OCI-LY7 (cell line): ENCODE results near the gene PRDM12. TPM values are rescaled to one million over a fixed set of nuclear protein-coding genes. Genes with fewer than 3 reads are reported as not detected.

Experiments
- BruUV-seq: library from RNA; stranded (reverse); fragments of 400-500 nt; replicated peaks from 2 replicates; lab custom pipeline; 2021; lab: Mats Ljungman, UMichigan
- CTCF ChIA-PET: fragments of 300-600 bp; sonication (Branson Sonifier 250); formaldehyde crosslinking; loops from one replicate; lab custom pipeline; 2022; ENCODE audit warnings: antibody characterized with exemption; ENCODE audit not compliant: unreplicated experiment; lab: Charles Lee
- POLR2A ChIA-PET: fragments of 300-600 bp; sonication (Branson Sonifier 250); formaldehyde crosslinking; loops from one replicate; lab custom pipeline; 2022; ENCODE audit warnings: antibody characterized with exemption; lab: Charles Lee
- DNase-seq: peaks from one replicate; pipeline ENCODE4 v3.0.0-alpha.2; 2015; ENCODE audit warnings: low spot score
- H2AFZ ChIP-seq: fragments of 200-600 bp; sonication (generic), shearing (Covaris generic); 2 replicates; pipeline ENCODE4 v1.6.1; 2014; ENCODE audit warnings: mild to moderate bottlenecking, antibody characterized with exemption, low read length, moderate library complexity
- H3K27ac ChIP-seq: fragments of 200-600 bp; sonication (generic); 2 replicates; pipeline ENCODE4 v1.5.1; 2014; ENCODE audit warnings: mixed run types, low read depth, mild to moderate bottlenecking, moderate library complexity, low read length, inconsistent platforms; ENCODE audit not compliant: poor library complexity, severe bottlenecking
- H3K36me3 ChIP-seq: fragments of 200-600 bp; sonication (generic); 2 replicates; pipeline ENCODE4 v1.6.1; 2014; ENCODE audit warnings: mild to moderate bottlenecking, antibody characterized with exemption, low read length, moderate library complexity, mixed read lengths; ENCODE audit not compliant: insufficient read depth
- H3K4me1 ChIP-seq: fragments of 200-600 bp; sonication (generic); 2 replicates; pipeline ENCODE4 v1.5.1; 2014; ENCODE audit warnings: mild to moderate bottlenecking, low read length; ENCODE audit not compliant: insufficient read depth, poor library complexity, severe bottlenecking
- H3K4me2 ChIP-seq: fragments of 200-600 bp; sonication (generic); 2 replicates; pipeline ENCODE4 v1.6.1; 2014; ENCODE audit warnings: mild to moderate bottlenecking, low read length
- H3K4me3 ChIP-seq: fragments of 200-600 bp; sonication (generic); 2 replicates; pipeline ENCODE4 v1.5.1; 2014; ENCODE audit warnings: mild to moderate bottlenecking, low read depth, low read length; ENCODE audit not compliant: poor library complexity, severe bottlenecking
- H3K79me2 ChIP-seq: fragments of 200-600 bp; sonication (generic); 2 replicates; pipeline ENCODE4 v1.6.1; 2016; ENCODE audit warnings: low read depth, mild to moderate bottlenecking, low read length, moderate library complexity, mixed read lengths; ENCODE audit not compliant: insufficient read depth
- H3K9me2 ChIP-seq: fragments of 200-600 bp; sonication (generic); 2 replicates; pipeline ENCODE4 v1.6.1; 2016; ENCODE audit warnings: mild to moderate bottlenecking, low read length, mixed read lengths; ENCODE audit not compliant: insufficient read depth
- H3K9me3 ChIP-seq: fragments of 200-600 bp; sonication (generic); 2 replicates; pipeline ENCODE4 v1.6.1; 2014; ENCODE audit warnings: mild to moderate bottlenecking, mixed run types, low read length, mixed read lengths
- H4K20me1 ChIP-seq: fragments of 200-600 bp; sonication (generic); 2 replicates; pipeline ENCODE4 v1.6.1; 2014; ENCODE audit warnings: mild to moderate bottlenecking, antibody characterized with exemption, low read length, moderate library complexity, mixed read lengths; ENCODE audit not compliant: insufficient read depth
- EZH2phosphoT487 ChIP-seq: fragments of 200-600 bp; sonication (generic); IDR thresholded peaks from 2 replicates; pipeline ENCODE4 v1.6.1; 2018; ENCODE audit warnings: low read depth, borderline replicate concordance, mild to moderate bottlenecking, mixed run types, antibody characterized with exemption, low read length, moderate library complexity, mixed read lengths
- intact Hi-C: fragments of 100-400 bp; cut with micrococcal nuclease; formaldehyde crosslinking; loops from one replicate; pipeline ENCODE4 v1.10.0; 2022; ENCODE audit not compliant: unreplicated experiment
- total RNA-seq, 2 experiments: library from RNA; depleted of rRNA in 1 of 2; stranded (reverse); fragments of >200 nt in 1 of 2; shearing (Covaris generic) in 1 of 2; gene quantifications; 2 replicates each; pipeline ENCODE4 v1.2.3, GENCODE V29; 2014 to 2022
- TF ChIP-seq, protein P1 (sequence below): fragments of 200-600 bp; sonication (generic); conservative IDR thresholded peaks from 2 replicates; pipeline ENCODE4 v1.5.1; 2014; ENCODE audit warnings: mild to moderate bottlenecking, antibody characterized with exemption, low read length, moderate library complexity, mixed read lengths

PRDM12 gene
- total RNA-seq, 2 experiments from 2014 or later = 0.06 TPM; not detected in 1

DNA sequence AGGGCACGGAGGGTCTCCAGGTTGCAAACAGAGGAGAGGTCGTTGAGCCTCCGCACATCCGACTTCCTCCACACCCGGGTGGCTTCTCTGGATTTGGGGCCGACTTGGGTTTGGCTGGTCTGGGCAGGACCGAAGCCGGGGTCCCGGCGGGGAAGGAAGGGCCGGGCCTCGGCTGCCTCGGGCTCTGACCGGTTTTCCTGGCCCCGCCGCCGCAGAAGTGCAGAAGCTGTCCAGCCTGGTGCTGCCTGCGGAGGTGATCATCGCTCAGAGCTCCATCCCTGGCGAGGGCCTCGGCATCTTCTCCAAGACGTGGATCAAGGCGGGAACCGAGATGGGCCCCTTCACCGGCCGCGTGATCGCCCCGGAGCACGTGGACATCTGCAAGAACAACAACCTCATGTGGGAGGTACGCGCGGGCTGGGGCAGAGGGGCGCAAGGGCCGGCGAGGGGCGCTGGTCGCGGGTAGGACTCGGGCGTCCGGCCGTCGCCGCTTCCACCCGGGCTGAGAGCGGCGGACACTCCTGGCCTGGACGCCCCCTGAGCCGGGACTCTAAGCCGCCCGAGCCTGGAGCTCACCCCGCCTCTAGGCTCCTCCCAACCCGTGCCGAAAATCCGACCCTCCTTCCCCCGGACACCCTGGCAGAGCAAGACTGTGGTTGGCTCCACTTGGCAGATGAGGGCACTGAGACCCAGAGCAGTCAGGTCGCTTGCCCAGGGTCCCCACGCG is 2.2 kb downstream of the PRDM12 start:
- no TSS peak for BruUV-seq
- H4K20me1 ChIP-seq = no peaks in the 10 kb centered on the region
- no peak for DNase-seq
- no peaks in the 10 kb centered on the region for H3K36me3 ChIP-seq
- H2AFZ ChIP-seq = no peak overlapping the region
- H3K4me1 ChIP-seq = no peaks in the 10 kb centered on the region
- H3K9me3 ChIP-seq = no peaks in the 10 kb centered on the region
- H3K27ac ChIP-seq = no peak overlapping the region
- no peak for TF ChIP-seq EZH2phosphoT487
- TF ChIP-seq, protein P1, sequence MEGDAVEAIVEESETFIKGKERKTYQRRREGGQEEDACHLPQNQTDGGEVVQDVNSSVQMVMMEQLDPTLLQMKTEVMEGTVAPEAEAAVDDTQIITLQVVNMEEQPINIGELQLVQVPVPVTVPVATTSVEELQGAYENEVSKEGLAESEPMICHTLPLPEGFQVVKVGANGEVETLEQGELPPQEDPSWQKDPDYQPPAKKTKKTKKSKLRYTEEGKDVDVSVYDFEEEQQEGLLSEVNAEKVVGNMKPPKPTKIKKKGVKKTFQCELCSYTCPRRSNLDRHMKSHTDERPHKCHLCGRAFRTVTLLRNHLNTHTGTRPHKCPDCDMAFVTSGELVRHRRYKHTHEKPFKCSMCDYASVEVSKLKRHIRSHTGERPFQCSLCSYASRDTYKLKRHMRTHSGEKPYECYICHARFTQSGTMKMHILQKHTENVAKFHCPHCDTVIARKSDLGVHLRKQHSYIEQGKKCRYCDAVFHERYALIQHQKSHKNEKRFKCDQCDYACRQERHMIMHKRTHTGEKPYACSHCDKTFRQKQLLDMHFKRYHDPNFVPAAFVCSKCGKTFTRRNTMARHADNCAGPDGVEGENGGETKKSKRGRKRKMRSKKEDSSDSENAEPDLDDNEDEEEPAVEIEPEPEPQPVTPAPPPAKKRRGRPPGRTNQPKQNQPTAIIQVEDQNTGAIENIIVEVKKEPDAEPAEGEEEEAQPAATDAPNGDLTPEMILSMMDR = no peak
- no peaks in the 10 kb centered on the region for H3K79me2 ChIP-seq
- intact Hi-C loops = no loop called here
- H3K4me2 ChIP-seq = no peak overlapping the region
- no peak overlapping the region for H3K4me3 ChIP-seq
- ChIA-PET CTCF (no interaction called here), POLR2A (interaction anchor here (0.6 kb wide), 1 partner anchor 471 kb away, joined by 5 read pairs; no protein-coding TSS in a partner anchor)
- H3K9me2 ChIP-seq = no peaks in the 10 kb centered on the region

DNA sequence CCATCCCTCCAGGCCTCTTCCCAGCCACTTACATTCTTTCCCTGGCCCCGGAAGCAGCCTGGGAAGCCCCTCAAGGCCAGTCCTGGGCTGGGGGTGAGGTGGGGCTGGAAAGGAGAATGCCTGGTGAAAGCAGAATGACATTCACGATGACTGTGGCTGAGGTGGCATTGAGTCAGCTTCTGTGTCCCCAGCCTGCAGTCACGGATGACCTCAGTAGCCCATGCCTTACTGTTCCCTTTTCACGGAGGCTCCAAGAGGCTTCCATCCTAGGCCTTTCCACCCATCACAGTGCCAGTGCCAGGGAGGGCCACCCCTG is 2.7 kb downstream of the PRDM12 start:
- no peak overlapping the region for H3K4me2 ChIP-seq
- H3K4me1 ChIP-seq = no peaks in the 10 kb centered on the region
- H3K79me2 ChIP-seq = no peaks in the 10 kb centered on the region
- H2AFZ ChIP-seq = no peak overlapping the region
- H3K4me3 ChIP-seq = no peak overlapping the region
- no peak overlapping the region for H3K27ac ChIP-seq
- H3K9me2 ChIP-seq = no peaks in the 10 kb centered on the region
- no peak for DNase-seq
- POLR2A ChIA-PET = interaction anchor here (0.6 kb wide), 1 partner anchor 470 kb away, joined by 5 read pairs; no protein-coding TSS in a partner anchor
- no peak for TF ChIP-seq EZH2phosphoT487
- TF ChIP-seq, protein P1 = no peak
- H3K9me3 ChIP-seq = no peaks in the 10 kb centered on the region
- intact Hi-C loops = no loop called here
- no peaks in the 10 kb centered on the region for H4K20me1 ChIP-seq
- CTCF ChIA-PET = no interaction called here
- no TSS peak for BruUV-seq
- no peaks in the 10 kb centered on the region for H3K36me3 ChIP-seq

DNA sequence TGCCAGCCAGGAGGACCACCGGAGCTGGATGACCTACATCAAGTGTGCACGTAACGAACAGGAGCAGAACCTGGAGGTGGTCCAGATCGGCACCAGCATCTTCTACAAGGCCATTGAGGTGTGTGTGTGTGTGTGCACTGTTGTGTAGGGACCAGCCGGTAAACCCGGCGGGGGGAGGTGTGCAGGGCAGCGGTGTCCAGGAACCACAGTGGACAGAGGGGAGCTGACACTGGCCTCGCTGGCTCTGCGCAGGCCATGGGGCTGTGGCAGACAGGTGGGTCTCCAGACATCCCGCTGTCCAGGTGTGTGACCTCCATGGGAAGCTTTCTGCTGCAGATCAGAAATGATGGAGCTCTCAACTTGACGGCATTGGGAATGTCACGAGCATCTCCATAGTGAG is 3.8 kb downstream of the PRDM12 start:
- H2AFZ ChIP-seq = no peak overlapping the region
- no peaks in the 10 kb centered on the region for H4K20me1 ChIP-seq
- no peaks in the 10 kb centered on the region for H3K36me3 ChIP-seq
- H3K4me3 ChIP-seq = no peak overlapping the region
- no peak overlapping the region for H3K4me2 ChIP-seq
- no peak overlapping the region for H3K27ac ChIP-seq
- no peak for DNase-seq
- H3K4me1 ChIP-seq = no peaks in the 10 kb centered on the region
- POLR2A ChIA-PET = no interaction called here
- no peaks in the 10 kb centered on the region for H3K9me3 ChIP-seq
- no peaks in the 10 kb centered on the region for H3K9me2 ChIP-seq
- no peak for TF ChIP-seq EZH2phosphoT487
- TF ChIP-seq, protein P1 = no peak
- intact Hi-C loops = no loop called here
- CTCF ChIA-PET = no interaction called here
- no TSS peak for BruUV-seq
- no peaks in the 10 kb centered on the region for H3K79me2 ChIP-seq
